HEK293T (cell line): ENCODE results near the gene GNGT2.
"Not testable (repeated sequence)": the region's sequence is repeated elsewhere in the genome, so short reads cannot be mapped to it uniquely, and the experiment has no call there.

Source experiments
- CTCF ChIA-PET: fragments of 350-600 bp; formaldehyde crosslinking; extraction: SDS; loops from one replicate; lab custom pipeline; 2021; ENCODE audit warnings: antibody characterized with exemption, inconsistent platforms; lab: Yijun Ruan, JAX
- POLR2A ChIA-PET: fragments of 350-600 bp; formaldehyde crosslinking; extraction: SDS; loops from one replicate; lab custom pipeline; 2020; ENCODE audit warnings: antibody characterized with exemption, inconsistent platforms; lab: Yijun Ruan, JAX
- DNase-seq: peaks from one replicate; pipeline ENCODE4 v3.0.0; 2012; ENCODE audit warnings: mixed read lengths; ENCODE audit errors: extremely low spot score
- ARNT ChIP-seq: fragments of 450-650 bp; IDR thresholded peaks from 2 replicates; pipeline ENCODE4 v1.6.1; 2017; ENCODE audit warnings: mild to moderate bottlenecking
- BHLHE40 ChIP-seq: fragments of 450-650 bp; IDR thresholded peaks from 2 replicates; pipeline ENCODE4 v1.6.1; 2016; ENCODE audit warnings: mild to moderate bottlenecking, moderate library complexity, borderline replicate concordance
- CTBP1 ChIP-seq: fragments of 450-650 bp; IDR thresholded peaks from 2 replicates; pipeline ENCODE4 v1.6.1; 2016; ENCODE audit warnings: borderline replicate concordance
- ELF4 ChIP-seq: fragments of 450-650 bp; IDR thresholded peaks from 2 replicates; pipeline ENCODE4 v1.6.1; 2017; ENCODE audit warnings: antibody characterized with exemption
- FOXA1 ChIP-seq: fragments of 450-650 bp; IDR thresholded peaks from 2 replicates; pipeline ENCODE4 v1.6.1; 2016; ENCODE audit warnings: mild to moderate bottlenecking
- FOXK2 ChIP-seq: fragments of 450-650 bp; IDR thresholded peaks from 2 replicates; pipeline ENCODE4 v1.6.1; 2016; ENCODE audit warnings: mild to moderate bottlenecking
- FOXM1 ChIP-seq: fragments of 450-650 bp; IDR thresholded peaks from 2 replicates; pipeline ENCODE4 v1.6.1; 2017; ENCODE audit warnings: mild to moderate bottlenecking, borderline replicate concordance
- HDGF ChIP-seq: fragments of 450-650 bp; IDR thresholded peaks from 2 replicates; pipeline ENCODE4 v1.6.1; 2017; ENCODE audit warnings: antibody characterized with exemption, borderline replicate concordance
- L3MBTL2 ChIP-seq: fragments of 450-650 bp; conservative IDR thresholded peaks from 2 replicates; pipeline ENCODE4 v1.6.1; 2016; ENCODE audit warnings: mild to moderate bottlenecking
- LEF1 ChIP-seq: fragments of 450-650 bp; IDR thresholded peaks from 2 replicates; pipeline ENCODE4 v1.6.1; 2017; ENCODE audit warnings: mild to moderate bottlenecking, borderline replicate concordance
- NFRKB ChIP-seq: fragments of 450-650 bp; IDR thresholded peaks from 2 replicates; pipeline ENCODE4 v1.6.1; 2016; ENCODE audit warnings: mild to moderate bottlenecking, moderate library complexity
- SP1 ChIP-seq: fragments of 450-650 bp; IDR thresholded peaks from 2 replicates; pipeline ENCODE4 v1.6.1; 2017
- SUZ12 ChIP-seq: fragments of 450-650 bp; IDR thresholded peaks from 2 replicates; pipeline ENCODE4 v1.6.1; 2016; ENCODE audit warnings: mild to moderate bottlenecking
- TARDBP ChIP-seq: fragments of 450-650 bp; IDR thresholded peaks from 2 replicates; pipeline ENCODE4 v1.6.1; 2016
- ZNF384 ChIP-seq: fragments of 450-650 bp; IDR thresholded peaks from 2 replicates; pipeline ENCODE4 v1.6.1; 2016
- TF ChIP-seq, protein P1 (sequence below): fragments of 450-650 bp; IDR thresholded peaks from 2 replicates; pipeline ENCODE4 v1.6.1; 2016

Gene GNGT2

DNA sequence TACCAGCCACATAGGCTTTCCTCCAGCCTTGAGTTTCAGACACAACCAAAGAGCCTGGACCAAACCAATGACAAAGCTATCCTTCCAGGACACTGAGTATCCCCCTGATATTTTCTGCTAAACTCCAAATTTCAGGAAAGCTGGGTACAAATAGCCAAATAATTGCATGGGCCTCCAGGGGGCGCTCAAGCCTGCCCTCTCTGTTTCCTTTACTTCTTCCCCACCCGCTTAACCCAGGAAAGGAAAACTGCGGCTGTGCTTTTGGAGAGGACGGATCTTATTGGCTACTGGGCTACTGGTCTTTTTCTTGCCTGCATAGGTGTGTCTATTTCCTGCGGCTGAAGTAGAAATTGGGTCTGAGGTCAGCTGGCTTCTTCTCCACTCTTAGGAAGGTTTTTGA lies 30.1 kb downstream of the GNGT2 start:
- ChIA-PET CTCF (interaction anchor here (0.6 to 1.3 kb wide), 6 partner anchors 12 to 77 kb away, joined by 3 to 8 read pairs (median 4); no protein-coding TSS in a partner anchor), POLR2A (interaction anchor here (2.2 to 3.6 kb wide), 2 partner anchors 10 to 12 kb away, joined by 5 to 22 read pairs; no protein-coding TSS in a partner anchor)
- TF ChIP-seq L3MBTL2: no peak
- no peak for TF ChIP-seq LEF1
- peak; percentile 69; the same call in 1 of the 2 replicates for TF ChIP-seq ZNF384
- TF ChIP-seq FOXA1: no peak
- DNase-seq: peak; percentile 79

DNA sequence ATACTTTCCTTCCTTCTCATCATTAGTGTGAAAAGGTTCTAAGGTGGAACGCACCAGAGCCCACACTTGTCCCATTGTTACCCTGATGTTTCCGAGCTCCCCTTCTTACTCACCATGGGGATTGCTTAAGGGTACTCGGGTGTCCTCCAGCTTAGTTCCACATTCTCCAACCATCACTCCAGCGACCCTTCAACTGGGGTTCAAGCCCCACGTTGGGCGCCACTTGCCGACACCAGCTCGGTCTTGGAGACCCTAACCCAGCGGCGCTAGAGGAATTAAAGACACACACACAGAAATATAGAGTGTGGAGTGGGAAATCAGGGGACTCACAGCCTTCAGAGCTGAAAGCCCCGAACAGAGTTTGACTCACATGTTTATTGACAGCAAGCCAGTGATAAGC lies 34.4 kb downstream of the GNGT2 start:
- POLR2A ChIA-PET, DNase-seq, CTCF ChIA-PET: not testable (repeated sequence)

DNA sequence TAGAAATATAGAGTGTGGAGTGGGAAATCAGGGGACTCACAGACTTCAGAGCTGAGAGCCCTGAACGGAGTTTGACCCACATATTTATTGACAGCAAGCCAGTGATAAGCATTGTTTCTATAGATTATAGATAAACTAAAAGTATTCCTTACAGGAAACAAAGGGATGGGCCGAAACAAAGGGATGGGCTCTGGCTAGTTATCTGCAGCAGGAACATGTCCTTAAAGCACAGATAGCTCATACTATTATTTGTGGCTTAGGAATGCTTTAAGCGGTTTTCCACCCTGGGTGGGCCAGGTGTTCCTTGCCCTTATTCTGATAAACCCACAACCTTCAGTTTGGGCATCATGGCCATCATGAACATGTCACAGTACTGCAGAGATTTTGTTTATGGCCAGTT lies 39.7 kb downstream of the GNGT2 start:
- CTCF ChIA-PET: not testable (repeated sequence)

DNA sequence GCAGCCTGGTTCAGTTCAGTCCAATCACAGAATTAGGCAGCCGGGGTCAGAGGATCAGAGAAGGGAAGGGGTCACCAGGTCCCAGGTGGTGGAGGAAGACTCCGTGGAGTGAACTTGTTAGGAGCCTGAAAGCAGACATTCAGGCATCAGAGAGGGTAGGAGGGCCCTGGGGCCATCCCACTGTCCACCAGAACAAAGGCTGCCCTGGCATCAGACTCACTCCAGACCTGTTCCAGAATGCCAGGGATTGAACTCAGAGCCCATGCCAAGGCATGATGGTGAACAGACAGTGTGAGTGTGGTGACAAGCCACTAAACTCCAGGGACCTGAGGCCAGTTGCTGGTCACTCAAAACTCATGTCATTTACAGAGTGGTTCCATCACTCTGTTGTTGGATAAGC lies 40.2 kb downstream of the GNGT2 start:
- TF ChIP-seq TARDBP: no peak
- TF ChIP-seq CTBP1: no peak
- no peak for TF ChIP-seq ELF4
- no peak for TF ChIP-seq BHLHE40
- TF ChIP-seq NFRKB: no peak
- TF ChIP-seq FOXM1: no peak
- TF ChIP-seq ZNF384: no peak
- no peak for TF ChIP-seq FOXA1
- TF ChIP-seq SP1: no peak
- TF ChIP-seq, protein P1, sequence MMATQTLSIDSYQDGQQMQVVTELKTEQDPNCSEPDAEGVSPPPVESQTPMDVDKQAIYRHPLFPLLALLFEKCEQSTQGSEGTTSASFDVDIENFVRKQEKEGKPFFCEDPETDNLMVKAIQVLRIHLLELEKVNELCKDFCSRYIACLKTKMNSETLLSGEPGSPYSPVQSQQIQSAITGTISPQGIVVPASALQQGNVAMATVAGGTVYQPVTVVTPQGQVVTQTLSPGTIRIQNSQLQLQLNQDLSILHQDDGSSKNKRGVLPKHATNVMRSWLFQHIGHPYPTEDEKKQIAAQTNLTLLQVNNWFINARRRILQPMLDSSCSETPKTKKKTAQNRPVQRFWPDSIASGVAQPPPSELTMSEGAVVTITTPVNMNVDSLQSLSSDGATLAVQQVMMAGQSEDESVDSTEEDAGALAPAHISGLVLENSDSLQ: no peak
- TF ChIP-seq L3MBTL2: no peak
- ChIA-PET POLR2A (no interaction called here), CTCF (no interaction called here)
- no peak for DNase-seq

More for the DNA sequence above, 39.7 kb downstream of the GNGT2 start:
- DNase-seq, POLR2A ChIA-PET: not testable (repeated sequence)

DNA sequence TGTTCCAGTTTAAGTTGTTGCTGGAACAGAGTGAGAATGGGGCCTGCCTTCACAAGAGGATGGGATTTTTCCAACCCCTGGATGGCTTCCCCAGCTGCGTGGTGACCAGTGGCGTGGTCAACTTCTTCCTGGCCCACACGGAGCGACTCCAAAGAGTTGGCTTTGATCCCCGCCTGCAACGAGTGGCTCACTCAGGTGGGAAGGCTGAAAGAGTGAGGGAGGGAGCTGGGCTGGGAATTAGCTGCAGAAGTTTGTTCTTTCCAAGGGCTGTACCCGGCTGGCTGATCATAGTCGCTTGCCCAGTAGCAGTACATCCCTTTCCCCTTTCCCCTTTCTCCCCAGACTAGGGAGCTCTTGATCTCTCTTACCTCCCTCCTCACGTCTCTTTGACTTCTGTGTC lies 41.7 kb downstream of the GNGT2 start:
- POLR2A ChIA-PET: no interaction called here
- CTCF ChIA-PET: interaction anchor here (1.1 kb wide), 1 partner anchor 11 kb away, joined by 5 read pairs; no protein-coding TSS in a partner anchor
- TF ChIP-seq NFRKB (no peak), ARNT (no peak), FOXK2 (no peak), LEF1 (no peak), SP1 (no peak), FOXA1 (no peak), TARDBP (no peak), FOXM1 (no peak), SUZ12 (no peak), HDGF (no peak), CTBP1 (no peak), ELF4 (no peak), L3MBTL2 (no peak), BHLHE40 (no peak), ZNF384 (no peak)
- TF ChIP-seq, protein P1: no peak
- DNase-seq: no peak

DNA sequence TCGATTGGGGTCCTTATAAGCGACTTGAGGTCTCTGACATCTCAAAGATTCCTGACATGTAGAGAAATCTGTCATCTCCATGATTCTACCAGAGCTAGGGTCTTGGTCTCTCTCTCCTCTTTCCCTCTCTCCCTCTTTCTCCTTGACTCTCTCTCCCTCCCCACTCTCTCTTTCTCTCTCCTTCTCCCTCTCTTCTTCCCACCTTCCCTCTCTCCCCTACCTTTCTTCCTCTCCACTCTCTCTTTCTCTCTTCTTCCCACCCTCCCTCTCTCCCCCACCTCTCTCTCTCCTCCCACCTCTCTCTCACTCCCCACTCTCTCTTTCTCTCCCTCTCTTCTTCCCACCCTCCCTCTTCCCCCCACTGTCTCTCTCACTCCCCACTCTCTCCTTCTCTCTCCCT lies 45.2 kb downstream of the GNGT2 start:
- no peak for DNase-seq
- POLR2A ChIA-PET: no interaction called here
- no peak for TF ChIP-seq LEF1
- TF ChIP-seq SP1: no peak
- TF ChIP-seq BHLHE40: no peak
- TF ChIP-seq ARNT: no peak
- TF ChIP-seq TARDBP: no peak
- CTCF ChIA-PET: no interaction called here

DNA sequence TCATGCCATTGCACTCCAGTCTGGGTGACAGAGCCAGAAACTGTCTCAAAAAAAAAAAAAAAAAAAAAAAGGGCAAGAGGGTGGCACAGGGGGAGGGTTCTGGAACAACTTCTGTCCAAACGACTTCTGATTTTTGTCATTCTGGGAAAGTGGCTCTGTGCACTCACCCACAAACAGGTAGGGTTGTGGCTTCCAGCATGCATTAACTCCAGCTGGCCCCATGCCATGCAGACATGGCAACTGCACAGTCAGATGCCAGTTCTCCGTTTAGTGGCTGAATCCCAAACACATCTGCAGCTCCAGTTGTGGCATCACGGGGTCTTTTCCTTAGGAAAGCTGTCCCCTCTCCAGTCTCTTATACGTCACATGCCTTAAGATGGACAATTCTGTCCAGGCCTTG lies 47.5 kb downstream of the GNGT2 start:
- no peak for DNase-seq
- ChIA-PET CTCF (no interaction called here), POLR2A (interaction anchor here (0.9 kb wide), 1 partner anchor 29 kb away, joined by 3 read pairs; no protein-coding TSS in a partner anchor)
- TF ChIP-seq ZNF384 (no peak), FOXA1 (no peak), LEF1 (no peak), ARNT (no peak), NFRKB (no peak), HDGF (no peak), SP1 (no peak), FOXM1 (no peak), CTBP1 (no peak), BHLHE40 (no peak), L3MBTL2 (no peak), SUZ12 (no peak), TARDBP (no peak), FOXK2 (no peak), ELF4 (no peak)
- TF ChIP-seq, protein P1: no peak
